Neural progenitor cell (in vitro differentiated cells): ENCODE results near the gene TREH.

Experiments
- CTCF ChIP-seq: fragments of 200-600 bp; sonication (generic); IDR thresholded peaks from 2 replicates; pipeline ENCODE4 v1.5.1; 2017; ENCODE audit warnings: antibody characterized with exemption, mild to moderate bottlenecking
- EZH2phosphoT487 ChIP-seq: fragments of 200-600 bp; sonication (generic); IDR thresholded peaks from 2 replicates; pipeline ENCODE4 v1.6.1; 2017; ENCODE audit warnings: antibody characterized with exemption

GRCh38 chr11:118648291-118648690 lies 31.2 kb downstream of the TREH start:
- TF ChIP-seq CTCF (no peak), EZH2phosphoT487 (no peak)
